Body of pancreas (tissue), 4 donors: Measurements from ENCODE around the gene EP400.

Experiments
- POLR2A ChIP-seq, 3 donors: fragments of 450-650 bp; IDR thresholded peaks; one replicate each; pipeline ENCODE4 v1.6.1; 2016; ENCODE audit warnings: antibody characterized with exemption in 3 of 3, mild to moderate bottlenecking in 2 of 3
- TF ChIP-seq, protein P1 (sequence below), 7 experiments: fragments of 450-650 bp in 4 of 7; fragments of 200-600 bp in 3 of 7; sonication (generic) in 3 of 7; IDR thresholded peaks; one replicate each; pipeline ENCODE4 v1.5.1; 2016 to 2019; ENCODE audit warnings: antibody characterized with exemption in 7 of 7

DNA sequence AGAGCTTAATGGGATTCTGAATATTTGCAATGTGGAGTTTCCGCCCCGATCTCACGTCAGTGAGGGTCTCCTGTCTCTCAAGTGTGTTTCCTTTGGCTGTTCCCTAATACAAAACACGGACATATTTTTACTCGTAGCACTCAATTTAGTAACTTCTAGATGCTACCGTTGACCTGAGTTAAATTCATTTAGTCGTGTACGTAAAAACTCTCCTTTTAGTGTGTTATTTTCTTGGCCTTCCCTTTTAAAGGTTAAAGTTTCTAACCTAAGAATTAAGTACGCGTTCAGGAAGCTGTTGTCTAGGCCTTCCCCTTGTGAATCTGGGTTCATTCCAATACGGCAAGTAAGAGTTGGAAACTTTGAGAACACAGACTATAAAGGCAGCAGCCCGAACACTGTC is 130.0 kb downstream of the EP400 start:
- TF ChIP-seq, protein P1, sequence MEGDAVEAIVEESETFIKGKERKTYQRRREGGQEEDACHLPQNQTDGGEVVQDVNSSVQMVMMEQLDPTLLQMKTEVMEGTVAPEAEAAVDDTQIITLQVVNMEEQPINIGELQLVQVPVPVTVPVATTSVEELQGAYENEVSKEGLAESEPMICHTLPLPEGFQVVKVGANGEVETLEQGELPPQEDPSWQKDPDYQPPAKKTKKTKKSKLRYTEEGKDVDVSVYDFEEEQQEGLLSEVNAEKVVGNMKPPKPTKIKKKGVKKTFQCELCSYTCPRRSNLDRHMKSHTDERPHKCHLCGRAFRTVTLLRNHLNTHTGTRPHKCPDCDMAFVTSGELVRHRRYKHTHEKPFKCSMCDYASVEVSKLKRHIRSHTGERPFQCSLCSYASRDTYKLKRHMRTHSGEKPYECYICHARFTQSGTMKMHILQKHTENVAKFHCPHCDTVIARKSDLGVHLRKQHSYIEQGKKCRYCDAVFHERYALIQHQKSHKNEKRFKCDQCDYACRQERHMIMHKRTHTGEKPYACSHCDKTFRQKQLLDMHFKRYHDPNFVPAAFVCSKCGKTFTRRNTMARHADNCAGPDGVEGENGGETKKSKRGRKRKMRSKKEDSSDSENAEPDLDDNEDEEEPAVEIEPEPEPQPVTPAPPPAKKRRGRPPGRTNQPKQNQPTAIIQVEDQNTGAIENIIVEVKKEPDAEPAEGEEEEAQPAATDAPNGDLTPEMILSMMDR (IDR thresholded peaks at IDR 0.05) = no peak
- TF ChIP-seq POLR2A (IDR thresholded peaks at IDR 0.05) = no peak
